IMR-90 (cell line): Measurements from ENCODE around the gene PDZD2. TPM values are rescaled to one million over a fixed set of nuclear protein-coding genes. Genes with fewer than 3 reads are reported as not detected.
A peak's percentile ranks its signal among the peaks of the same experiment; 100 is the strongest.

Experiments
- ATAC-seq: fragments of 200-7000 bp; cut with Tn5 transposase; 2 replicates; pipeline ENCODE4 v1.9.1; 2020; ENCODE audit warnings: low read depth, mild to moderate bottlenecking, moderate library complexity
- BruUV-seq: library from RNA; stranded (reverse); fragments of 400-500 nt; replicated peaks from 2 replicates; lab custom pipeline; 2021; lab: Mats Ljungman, UMichigan
- CTCF ChIA-PET: fragments of 300-600 bp; formaldehyde crosslinking; extraction: SDS; loops from one replicate; lab custom pipeline; 2021; ENCODE audit warnings: antibody characterized with exemption; lab: Yijun Ruan, JAX
- POLR2A ChIA-PET: fragments of 300-600 bp; sonication (Branson Sonifier 250); formaldehyde crosslinking; loops from one replicate; lab custom pipeline; 2022; ENCODE audit warnings: antibody characterized with exemption; ENCODE audit not compliant: unreplicated experiment; lab: Charles Lee
- DNase-seq: peaks from one replicate; pipeline ENCODE4 v3.0.0; 2013
- H2AFZ ChIP-seq: replicated peaks from 2 replicates; pipeline ENCODE3; 2013; ENCODE audit warnings: low read length, mild to moderate bottlenecking; ENCODE audit not compliant: poor library complexity
- H2AK5ac ChIP-seq: 2 replicates; pipeline ENCODE4 v1.6.1; 2013; ENCODE audit warnings: low read depth, low read length, inconsistent platforms
- H2AK9ac ChIP-seq: replicated peaks from 2 replicates; pipeline ENCODE3; 2013; ENCODE audit warnings: mild to moderate bottlenecking, low read depth, low read length, moderate library complexity; ENCODE audit not compliant: poor library complexity
- H2BK120ac ChIP-seq: 2 replicates; pipeline ENCODE4 v1.6.1; 2013; ENCODE audit warnings: low read depth, low read length, inconsistent platforms
- H2BK15ac ChIP-seq: 3 replicates; pipeline ENCODE4 v1.6.1; 2013; ENCODE audit warnings: low read depth, low read length, inconsistent platforms
- H2BK20ac ChIP-seq: 2 replicates; pipeline ENCODE4 v1.6.1; 2013; ENCODE audit warnings: low read depth, mild to moderate bottlenecking, inconsistent platforms, low read length, moderate library complexity
- H2BK5ac ChIP-seq: 2 replicates; pipeline ENCODE4 v1.6.1; 2013; ENCODE audit warnings: mild to moderate bottlenecking, low read depth, low read length, inconsistent platforms; ENCODE audit not compliant: poor library complexity, severe bottlenecking
- H3K14ac ChIP-seq: replicated peaks from 2 replicates; pipeline ENCODE4 v1.6.1; 2013; ENCODE audit warnings: low read depth, low read length, inconsistent platforms
- H3K18ac ChIP-seq: 2 replicates; pipeline ENCODE4 v1.6.1; 2013; ENCODE audit warnings: low read depth, low read length, control low read depth
- H3K23ac ChIP-seq: 2 replicates; pipeline ENCODE4 v1.6.1; 2013; ENCODE audit warnings: low read depth, low read length, inconsistent platforms
- H3K27ac ChIP-seq: 2 replicates; pipeline ENCODE4 v1.5.1; 2013; ENCODE audit warnings: mild to moderate bottlenecking, control low read depth, low read length; ENCODE audit not compliant: insufficient read depth
- H3K27me3 ChIP-seq: 2 replicates; pipeline ENCODE4 v1.6.1; 2013; ENCODE audit warnings: low read length; ENCODE audit not compliant: control insufficient read depth, insufficient read depth
- H3K36me3 ChIP-seq: 2 replicates; pipeline ENCODE4 v1.6.1; 2013; ENCODE audit warnings: low read length, mixed read lengths; ENCODE audit not compliant: control insufficient read depth, insufficient read depth
- H3K4ac ChIP-seq: 2 replicates; pipeline ENCODE4 v1.6.1; 2013; ENCODE audit warnings: low read depth, low read length, inconsistent platforms
- H3K4me1 ChIP-seq: 2 replicates; pipeline ENCODE4 v1.6.1; 2013; ENCODE audit warnings: low read length, mixed read lengths; ENCODE audit not compliant: control insufficient read depth, insufficient read depth
- H3K4me2 ChIP-seq: 2 replicates; pipeline ENCODE4 v1.6.1; 2013; ENCODE audit warnings: low read depth, mild to moderate bottlenecking, control low read depth, low read length, moderate library complexity
- H3K4me3 ChIP-seq: 2 replicates; pipeline ENCODE4 v1.5.1; 2013; ENCODE audit warnings: low read depth, mild to moderate bottlenecking, control low read depth, low read length, moderate library complexity; ENCODE audit not compliant: insufficient read depth
- H3K56ac ChIP-seq: 2 replicates; pipeline ENCODE4 v1.6.1; 2013; ENCODE audit warnings: low read length, inconsistent platforms; ENCODE audit not compliant: insufficient read depth; ENCODE audit errors: extremely low read depth
- H3K79me1 ChIP-seq, 2 experiments: 2 replicates each; pipeline ENCODE4 v1.6.1; 2013; ENCODE audit warnings: low read length in 2 of 2, inconsistent platforms in 1 of 2, low read depth in 1 of 2
- H3K9ac ChIP-seq: 2 replicates; pipeline ENCODE4 v1.6.1; 2013; ENCODE audit warnings: low read depth, low read length, control low read depth
- H3K9me1 ChIP-seq: 2 replicates; pipeline ENCODE4 v1.6.1; 2013; ENCODE audit warnings: low read length, inconsistent platforms; ENCODE audit not compliant: insufficient read depth
- H3K9me3 ChIP-seq: 2 replicates; pipeline ENCODE4 v1.6.1; 2013; ENCODE audit warnings: low read length; ENCODE audit not compliant: control insufficient read depth, insufficient read depth
- H4K20me1 ChIP-seq: 2 replicates; pipeline ENCODE4 v1.6.1; 2013; ENCODE audit warnings: low read length, inconsistent platforms; ENCODE audit not compliant: insufficient read depth
- H4K5ac ChIP-seq: 2 replicates; pipeline ENCODE4 v1.6.1; 2013; ENCODE audit warnings: mild to moderate bottlenecking, low read depth, low read length, control low read depth
- H4K8ac ChIP-seq, 2 experiments: 2 replicates each; pipeline ENCODE4 v1.6.1; 2013; ENCODE audit warnings: low read depth in 2 of 2, low read length in 2 of 2, control low read depth in 1 of 2, inconsistent platforms in 1 of 2
- H4K91ac ChIP-seq: 2 replicates; pipeline ENCODE4 v1.6.1; 2013; ENCODE audit warnings: low read depth, low read length, inconsistent platforms; ENCODE audit not compliant: insufficient read depth
- BHLHE40 ChIP-seq: fragments of 150-350 bp; IDR thresholded peaks from 2 replicates; pipeline ENCODE4 v1.6.1; 2016; ENCODE audit warnings: mild to moderate bottlenecking, low read depth, low read length
- CEBPB ChIP-seq: IDR thresholded peaks from 2 replicates; pipeline ENCODE4 v1.6.1; 2012; ENCODE audit warnings: low read depth, low read length, improper control_type of control experiment
- FOS ChIP-seq: fragments of 150-350 bp; IDR thresholded peaks from 2 replicates; pipeline ENCODE4 v1.6.1; 2016; ENCODE audit warnings: low read depth, low read length
- MAFK ChIP-seq: IDR thresholded peaks from 2 replicates; pipeline ENCODE4 v1.6.1; 2012; ENCODE audit warnings: low read depth, low read length, improper control_type of control experiment
- MAZ ChIP-seq: IDR thresholded peaks from 2 replicates; pipeline ENCODE4 v1.6.1; 2012; ENCODE audit warnings: low read depth, mild to moderate bottlenecking, low read length, improper control_type of control experiment, moderate library complexity, borderline replicate concordance
- RAD21 ChIP-seq: IDR thresholded peaks from 2 replicates; pipeline ENCODE4 v1.6.1; 2012; ENCODE audit warnings: low read length, improper control_type of control experiment
- RFX5 ChIP-seq: IDR thresholded peaks from 2 replicates; pipeline ENCODE4 v1.8.0; 2012; ENCODE audit warnings: low read depth, mild to moderate bottlenecking, low read length, moderate library complexity
- SMC3 ChIP-seq: fragments of 150-350 bp; IDR thresholded peaks from 2 replicates; pipeline ENCODE4 v1.6.1; 2016; ENCODE audit warnings: low read depth, mild to moderate bottlenecking, antibody characterized with exemption, low read length, moderate library complexity
- WGBS, 2 experiments: methylation state at CpG; one replicate each; pipeline versions ENCODE4 v1.1.5 to v1.1.7; 2013; ENCODE audit warnings: missing lambda C conversion rate in 2 of 2; ENCODE audit not compliant: insufficient read length in 1 of 2; ENCODE audit errors: extremely low coverage in 2 of 2; 5-methylcytosine and 5-hydroxymethylcytosine counted together
- dilution Hi-C: fragments of 300-500 bp; cut with HindIII; formaldehyde crosslinking; loops from one replicate; pipeline ENCODE4 v1.14.3; 2018; ENCODE audit warnings: low sequenced_read_pairs; ENCODE audit not compliant: unreplicated experiment
- in situ Hi-C: fragments of 300-500 bp; cut with MboI; formaldehyde crosslinking; loops from 3 replicates; pipeline ENCODE4 v1.14.3; 2019; ENCODE audit warnings: low sequenced_read_pairs, inconsistent platforms, mixed read lengths
- intact Hi-C: fragments of 100-400 bp; cut with micrococcal nuclease; formaldehyde crosslinking; loops from 2 replicates; pipeline ENCODE4 v1.10.0; 2022
- polyA plus RNA-seq, 3 experiments: library from polyadenylated mRNA; depleted of rRNA; stranded (reverse); fragments of >200 nt; gene quantifications; 2 replicates each; pipeline ENCODE4 v1.2.3, GENCODE V29; 2012; ENCODE audit warnings: low replicate concordance in 1 of 3
- total RNA-seq: library from RNA; depleted of rRNA; stranded (reverse); fragments of >200 nt; gene quantifications from 2 replicates; pipeline ENCODE4 v1.2.3, GENCODE V29; 2012
- TF ChIP-seq, protein P1 (sequence below): conservative IDR thresholded peaks from 2 replicates; pipeline ENCODE4 v1.5.1; 2012; ENCODE audit warnings: mild to moderate bottlenecking, low read depth, low read length, improper control_type of control experiment
- TF ChIP-seq, protein P2 (sequence below): fragments of 150-350 bp; IDR thresholded peaks from 2 replicates; pipeline ENCODE4 v1.6.1; 2016; ENCODE audit warnings: low read depth, mild to moderate bottlenecking, low read length, moderate library complexity, borderline replicate concordance

Gene PDZD2
- total and polyA plus RNA-seq, 2 of the 4 experiments (the other 2 are of a cell fraction) = under 0.01 to 0.02 TPM

DNA sequence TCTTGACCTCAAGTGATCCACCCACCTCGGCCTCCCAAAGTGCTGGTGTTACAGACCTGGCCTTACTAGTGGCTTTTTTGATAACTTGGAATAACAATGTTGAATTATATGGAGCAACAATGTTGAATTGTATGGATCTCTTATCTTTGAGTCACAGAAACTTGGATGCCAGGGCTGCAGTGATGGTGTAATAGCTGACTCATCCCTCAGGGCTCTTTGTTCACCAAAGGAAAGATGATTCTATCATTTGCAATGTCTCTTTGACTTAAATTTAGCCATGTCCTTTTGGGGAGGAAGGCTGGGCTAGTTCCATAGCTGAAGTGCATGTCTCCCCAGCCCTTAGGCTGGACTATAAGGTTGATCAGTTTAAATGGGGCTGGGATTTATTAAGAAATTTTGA is 172.3 kb downstream of the PDZD2 start (continued):
- TF ChIP-seq SMC3 = no peak
- no peak for TF ChIP-seq RFX5
- peak; percentile 97 for TF ChIP-seq CEBPB
- TF ChIP-seq, protein P1, sequence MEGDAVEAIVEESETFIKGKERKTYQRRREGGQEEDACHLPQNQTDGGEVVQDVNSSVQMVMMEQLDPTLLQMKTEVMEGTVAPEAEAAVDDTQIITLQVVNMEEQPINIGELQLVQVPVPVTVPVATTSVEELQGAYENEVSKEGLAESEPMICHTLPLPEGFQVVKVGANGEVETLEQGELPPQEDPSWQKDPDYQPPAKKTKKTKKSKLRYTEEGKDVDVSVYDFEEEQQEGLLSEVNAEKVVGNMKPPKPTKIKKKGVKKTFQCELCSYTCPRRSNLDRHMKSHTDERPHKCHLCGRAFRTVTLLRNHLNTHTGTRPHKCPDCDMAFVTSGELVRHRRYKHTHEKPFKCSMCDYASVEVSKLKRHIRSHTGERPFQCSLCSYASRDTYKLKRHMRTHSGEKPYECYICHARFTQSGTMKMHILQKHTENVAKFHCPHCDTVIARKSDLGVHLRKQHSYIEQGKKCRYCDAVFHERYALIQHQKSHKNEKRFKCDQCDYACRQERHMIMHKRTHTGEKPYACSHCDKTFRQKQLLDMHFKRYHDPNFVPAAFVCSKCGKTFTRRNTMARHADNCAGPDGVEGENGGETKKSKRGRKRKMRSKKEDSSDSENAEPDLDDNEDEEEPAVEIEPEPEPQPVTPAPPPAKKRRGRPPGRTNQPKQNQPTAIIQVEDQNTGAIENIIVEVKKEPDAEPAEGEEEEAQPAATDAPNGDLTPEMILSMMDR = no peak

- Histone ChIP-seq H3K79me1 (no peaks in the 10 kb centered on the region), H3K18ac (no peak overlapping the region), H3K4ac (no peak overlapping the region), H3K9me3 (no peaks in the 10 kb centered on the region), H3K4me1 (no peaks in the 10 kb centered on the region), H3K4me3 (no peak overlapping the region), H4K20me1 (no peaks in the 10 kb centered on the region), H2AK9ac (no peak overlapping the region), H3K27me3 (peaks cover 3% of the 10 kb centered on the region; the same call in 1 of the 2 replicates), H4K8ac (no peak overlapping the region), H2BK15ac (no peak overlapping the region), H3K9me1 (no peaks in the 10 kb centered on the region), H3K9ac (no peak overlapping the region), H3K14ac (no peak overlapping the region), H3K4me2 (no peak overlapping the region), H3K56ac (no peak overlapping the region), H4K5ac (no peak overlapping the region), H2AK5ac (no peak overlapping the region), H2BK20ac (no peak overlapping the region), H3K27ac (no peak overlapping the region), H4K91ac (no peak overlapping the region), H3K36me3 (no peaks in the 10 kb centered on the region), H2AFZ (no peak overlapping the region), H2BK120ac (no peak overlapping the region), H3K23ac (no peak overlapping the region), H2BK5ac (no peak overlapping the region)
- ATAC-seq = no peak
- dilution Hi-C loops = no loop called here
- no peak for TF ChIP-seq MAFK
- TF ChIP-seq CEBPB = no peak
- TF ChIP-seq RAD21 = no peak
- TF ChIP-seq, protein P2, sequence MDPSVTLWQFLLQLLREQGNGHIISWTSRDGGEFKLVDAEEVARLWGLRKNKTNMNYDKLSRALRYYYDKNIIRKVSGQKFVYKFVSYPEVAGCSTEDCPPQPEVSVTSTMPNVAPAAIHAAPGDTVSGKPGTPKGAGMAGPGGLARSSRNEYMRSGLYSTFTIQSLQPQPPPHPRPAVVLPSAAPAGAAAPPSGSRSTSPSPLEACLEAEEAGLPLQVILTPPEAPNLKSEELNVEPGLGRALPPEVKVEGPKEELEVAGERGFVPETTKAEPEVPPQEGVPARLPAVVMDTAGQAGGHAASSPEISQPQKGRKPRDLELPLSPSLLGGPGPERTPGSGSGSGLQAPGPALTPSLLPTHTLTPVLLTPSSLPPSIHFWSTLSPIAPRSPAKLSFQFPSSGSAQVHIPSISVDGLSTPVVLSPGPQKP = no peak
- no peak for TF ChIP-seq FOS
- no peak for TF ChIP-seq MAZ
- no peak for TF ChIP-seq BHLHE40
- in situ Hi-C loops = no loop called here
- no peak for DNase-seq
- BruUV-seq = no TSS peak
- no CpG with 5 or more reads among the region's 3 CpGs for WGBS, 2 experiments
- CTCF ChIA-PET = no interaction called here
- intact Hi-C loops = no loop called here
- POLR2A ChIA-PET = interaction anchor here (0.6 kb wide), 1 partner anchor 49 kb away, joined by 9 read pairs; no protein-coding TSS in a partner anchor
Observed at GRCh38 chr5:31815376-31815775, 176.4 kb downstream of the PDZD2 start.
